GM19351 (cell line): ENCODE measurements around the gene CRYBG3.

Experiments used
- ATAC-seq: cut with Tn5 transposase; IDR thresholded peaks from one replicate; pipeline ENCODE4 v1.9.1; 2021; ENCODE audit warnings: mild to moderate bottlenecking, moderate library complexity; ENCODE audit not compliant: unreplicated experiment

Gene CRYBG3

GRCh38 chr3:97939401-97939800 is 117.6 kb downstream of the CRYBG3 start:
- no peak for ATAC-seq

- ATAC-seq: no peak
Measured at GRCh38 chr3:97940034-97940433, 118.2 kb downstream of the CRYBG3 start.

- no peak for ATAC-seq
Measured at GRCh38 chr3:97942801-97943546, 121.2 kb downstream of the CRYBG3 start.

- no peak for ATAC-seq
Measured at GRCh38 chr3:97948351-97949109, 126.7 kb downstream of the CRYBG3 start.

GRCh38 chr3:97949110-97949485 is 127.3 kb downstream of the CRYBG3 start:
- ATAC-seq: no peak

GRCh38 chr3:97949743-97950142 is 127.9 kb downstream of the CRYBG3 start:
- no peak for ATAC-seq

GRCh38 chr3:97950360-97950759 is 128.5 kb downstream of the CRYBG3 start:
- no peak for ATAC-seq

GRCh38 chr3:97952280-97952679 is 130.5 kb downstream of the CRYBG3 start:
- ATAC-seq: no peak

GRCh38 chr3:97952872-97953271 is 131.1 kb downstream of the CRYBG3 start:
- no peak for ATAC-seq

GRCh38 chr3:97954228-97954827 is 132.5 kb downstream of the CRYBG3 start:
- no peak for ATAC-seq

- ATAC-seq: no peak
Measured at GRCh38 chr3:97956051-97956450, 134.2 kb downstream of the CRYBG3 start.

- ATAC-seq: no peak
Measured at GRCh38 chr3:97957617-97958311, 136.0 kb downstream of the CRYBG3 start.

- ATAC-seq: no peak
Measured at GRCh38 chr3:97958396-97958795, 136.6 kb downstream of the CRYBG3 start.

GRCh38 chr3:97958796-97959195 is 137.0 kb downstream of the CRYBG3 start:
- ATAC-seq: no peak

- ATAC-seq: no peak
Measured at GRCh38 chr3:97959872-97960271, 138.1 kb downstream of the CRYBG3 start.

- no peak for ATAC-seq
Measured at GRCh38 chr3:97960551-97960950, 138.7 kb downstream of the CRYBG3 start.

GRCh38 chr3:97960993-97961766 is 139.4 kb downstream of the CRYBG3 start:
- ATAC-seq: no peak

- ATAC-seq: no peak
Measured at GRCh38 chr3:97967966-97968365, 146.2 kb downstream of the CRYBG3 start.

GRCh38 chr3:97968376-97968775 is 146.6 kb downstream of the CRYBG3 start:
- no peak for ATAC-seq

GRCh38 chr3:97969541-97969940 is 147.7 kb downstream of the CRYBG3 start:
- no peak for ATAC-seq

GRCh38 chr3:97970156-97970555 is 148.3 kb downstream of the CRYBG3 start:
- no peak for ATAC-seq
